ENCODE results near the gene USO1. TPM values are rescaled to one million over a fixed set of nuclear protein-coding genes. Genes with fewer than 3 reads are reported as not detected.

The USO1 gene
- total RNA-seq, 1 donor from 2014 or later, result 64.2 TPM

DNA sequence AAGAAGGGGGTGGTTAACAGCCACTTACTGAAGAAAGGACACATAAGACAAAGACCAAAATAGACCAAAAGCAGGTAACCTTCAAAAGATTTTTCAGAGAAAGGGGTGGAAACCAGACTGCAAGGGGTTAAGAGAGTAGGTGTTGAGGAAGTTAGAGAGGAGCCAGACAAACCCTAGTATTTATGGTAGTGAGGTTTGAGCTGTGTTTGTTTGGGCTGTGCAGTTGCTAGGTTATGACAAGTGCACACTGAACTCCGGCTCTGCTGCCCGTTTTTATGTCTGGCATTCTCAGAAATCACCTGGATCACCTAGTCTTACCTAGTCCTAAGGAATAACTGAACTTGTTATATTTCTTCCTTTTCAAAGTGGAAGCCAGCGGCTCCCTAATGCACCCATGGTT lies 28.3 kb upstream of the USO1 start:
- no peaks in the 10 kb centered on the region for H3K27me3 ChIP-seq
- DNase-seq, result no peak
- TF ChIP-seq, protein P1, sequence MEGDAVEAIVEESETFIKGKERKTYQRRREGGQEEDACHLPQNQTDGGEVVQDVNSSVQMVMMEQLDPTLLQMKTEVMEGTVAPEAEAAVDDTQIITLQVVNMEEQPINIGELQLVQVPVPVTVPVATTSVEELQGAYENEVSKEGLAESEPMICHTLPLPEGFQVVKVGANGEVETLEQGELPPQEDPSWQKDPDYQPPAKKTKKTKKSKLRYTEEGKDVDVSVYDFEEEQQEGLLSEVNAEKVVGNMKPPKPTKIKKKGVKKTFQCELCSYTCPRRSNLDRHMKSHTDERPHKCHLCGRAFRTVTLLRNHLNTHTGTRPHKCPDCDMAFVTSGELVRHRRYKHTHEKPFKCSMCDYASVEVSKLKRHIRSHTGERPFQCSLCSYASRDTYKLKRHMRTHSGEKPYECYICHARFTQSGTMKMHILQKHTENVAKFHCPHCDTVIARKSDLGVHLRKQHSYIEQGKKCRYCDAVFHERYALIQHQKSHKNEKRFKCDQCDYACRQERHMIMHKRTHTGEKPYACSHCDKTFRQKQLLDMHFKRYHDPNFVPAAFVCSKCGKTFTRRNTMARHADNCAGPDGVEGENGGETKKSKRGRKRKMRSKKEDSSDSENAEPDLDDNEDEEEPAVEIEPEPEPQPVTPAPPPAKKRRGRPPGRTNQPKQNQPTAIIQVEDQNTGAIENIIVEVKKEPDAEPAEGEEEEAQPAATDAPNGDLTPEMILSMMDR (IDR thresholded peaks at IDR 0.05), result no peak
- intact Hi-C loops (cut with DNase I), result no loop called here
- peaks cover 4% of the 10 kb centered on the region for H3K4me1 ChIP-seq
- no peak overlapping the region for H3K4me3 ChIP-seq
- ATAC-seq, result peak; percentile 87
- H3K36me3 ChIP-seq, result no peaks in the 10 kb centered on the region
- no peak overlapping the region for H3K27ac ChIP-seq
- H3K9me3 ChIP-seq, result no peaks in the 10 kb centered on the region

DNA sequence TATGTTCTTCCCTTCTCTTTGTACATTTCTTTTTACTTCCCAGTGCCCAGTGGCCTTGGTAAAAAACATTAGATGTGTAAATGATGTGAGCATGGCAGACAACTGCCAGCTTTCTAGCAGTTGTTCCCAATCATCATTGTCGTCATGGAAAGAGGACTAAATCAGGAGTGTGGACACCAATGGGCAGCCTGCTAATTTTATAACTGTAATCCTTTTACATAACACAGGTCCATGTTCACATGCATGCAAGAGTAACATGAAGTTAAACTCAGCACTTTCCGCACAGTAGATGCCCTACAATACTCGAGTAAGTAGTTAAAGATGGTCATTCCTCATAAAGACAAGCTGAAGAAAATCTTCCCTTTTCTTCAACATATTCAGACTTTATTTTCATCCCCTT lies 27.8 kb upstream of the USO1 start:
- Histone ChIP-seq H3K4me1 (peaks cover 4% of the 10 kb centered on the region), H3K4me3 (no peak overlapping the region), H3K27me3 (no peaks in the 10 kb centered on the region), H3K27ac (no peak overlapping the region), H3K36me3 (no peaks in the 10 kb centered on the region), H3K9me3 (no peaks in the 10 kb centered on the region)
- DNase-seq, result no peak
- intact Hi-C loops (cut with DNase I), result no loop called here
- ATAC-seq, result no peak
- TF ChIP-seq, protein P1 (IDR thresholded peaks at IDR 0.05), result no peak

GRCh38 chr4:75698162-75698962 lies 26.0 kb upstream of the USO1 start:
- TF ChIP-seq, protein P1 (IDR thresholded peaks at IDR 0.05), result no peak
- no peaks in the 10 kb centered on the region for H3K27me3 ChIP-seq
- peak overlapping the region; percentile 62 for H3K27ac ChIP-seq
- peak; percentile 90 for ATAC-seq
- no peaks in the 10 kb centered on the region for H3K9me3 ChIP-seq
- H3K4me3 ChIP-seq, result no peak overlapping the region
- peaks cover 4% of the 10 kb centered on the region for H3K4me1 ChIP-seq
- DNase-seq, result no peak
- H3K36me3 ChIP-seq, result no peaks in the 10 kb centered on the region
- intact Hi-C loops (cut with DNase I), result no loop called here

GRCh38 chr4:75698963-75699228 lies 25.5 kb upstream of the USO1 start:
- Histone ChIP-seq H3K4me3 (no peak overlapping the region), H3K4me1 (peaks cover 4% of the 10 kb centered on the region), H3K27ac (peak overlapping the region; percentile 62), H3K36me3 (no peaks in the 10 kb centered on the region), H3K27me3 (no peaks in the 10 kb centered on the region), H3K9me3 (no peaks in the 10 kb centered on the region)
- intact Hi-C loops (cut with DNase I), result no loop called here
- TF ChIP-seq, protein P1 (IDR thresholded peaks at IDR 0.05), result no peak
- ATAC-seq, result no peak
- no peak for DNase-seq

GRCh38 chr4:75699299-75699698 lies 25.1 kb upstream of the USO1 start:
- TF ChIP-seq, protein P1 (IDR thresholded peaks at IDR 0.05), result no peak
- no peaks in the 10 kb centered on the region for H3K27me3 ChIP-seq
- no peak overlapping the region for H3K4me3 ChIP-seq
- DNase-seq (no peak), ATAC-seq (no peak)
- H3K9me3 ChIP-seq, result no peaks in the 10 kb centered on the region
- peak overlapping the region; percentile 62 for H3K27ac ChIP-seq
- H3K4me1 ChIP-seq, result peaks cover 4% of the 10 kb centered on the region
- no peaks in the 10 kb centered on the region for H3K36me3 ChIP-seq
- intact Hi-C loops (cut with DNase I), result no loop called here
